Measurements from ENCODE around the gene ADGRD1.

ADGRD1 gene

DNA sequence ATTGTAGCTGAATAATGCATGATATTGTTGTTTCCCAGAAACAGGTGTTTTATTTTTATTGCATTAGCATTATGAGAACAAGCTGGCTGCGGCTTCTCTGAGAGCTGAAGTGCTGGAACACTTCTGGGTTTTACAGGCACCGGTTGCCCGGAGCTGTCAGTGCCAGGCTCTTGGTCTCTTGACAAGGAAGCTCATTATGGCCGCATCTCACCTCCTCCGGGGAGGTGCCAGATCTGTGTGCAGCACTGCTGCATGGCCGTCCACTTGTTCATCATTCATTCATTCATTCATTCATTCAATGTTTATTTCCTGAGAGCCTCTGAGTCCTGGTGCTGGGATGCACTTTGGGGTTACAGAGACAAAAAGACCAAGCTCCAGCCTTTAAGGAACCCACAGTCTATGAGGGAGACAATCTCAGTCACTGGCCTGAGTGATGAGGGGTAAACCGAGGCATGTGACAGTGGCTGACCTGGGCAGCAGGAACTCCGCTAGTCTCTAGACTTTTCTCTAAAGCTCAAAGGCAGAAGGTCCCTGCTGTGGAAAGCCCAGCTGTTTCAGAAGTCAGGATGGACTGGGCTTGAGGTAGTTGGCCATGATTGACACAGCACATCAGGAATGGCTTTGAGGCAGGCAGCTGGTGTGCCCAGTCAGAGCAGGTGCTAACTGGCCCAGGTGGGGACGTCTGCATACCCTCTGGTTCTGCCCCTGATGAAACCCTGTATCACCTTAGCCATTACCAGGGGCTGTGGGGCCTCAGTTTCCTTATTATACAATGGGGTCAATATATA lies 181.0 kb downstream of the ADGRD1 start:
- H3K23ac ChIP-seq (ENCODE audit: low read length), result no peak overlapping the region
- H2AFZ ChIP-seq (ENCODE audit: insufficient read depth, low read length, poor library complexity), result no peak overlapping the region
- no CpG with 5 or more reads among the region's 9 CpGs for WGBS (ENCODE audit: extremely low coverage, insufficient coverage, insufficient read length)
- no peak overlapping the region for H3K4ac ChIP-seq (ENCODE audit: low read depth, low read length)
- H2BK120ac ChIP-seq (ENCODE audit: insufficient read depth, low read length, poor library complexity), result no peak overlapping the region
- no peaks in the 10 kb centered on the region for H3K79me1 ChIP-seq (ENCODE audit: low read length)
- no peak overlapping the region for H3K9ac ChIP-seq (ENCODE audit: low read length)
- H3K18ac ChIP-seq (ENCODE audit: low read length), result no peak overlapping the region
- H3K27me3 ChIP-seq (ENCODE audit: insufficient read depth, low read length), result no peaks in the 10 kb centered on the region
- no peak overlapping the region for H4K12ac ChIP-seq (ENCODE audit: low read depth, low read length)
- H4K8ac ChIP-seq (ENCODE audit: low read depth, low read length), result no peak overlapping the region
- no peak overlapping the region for H2BK12ac ChIP-seq (ENCODE audit: low read length)
- no peak overlapping the region for H3K27ac ChIP-seq (ENCODE audit: low read depth, low read length)
- no peak overlapping the region for H4K91ac ChIP-seq (ENCODE audit: low read depth, low read length)
- DNase-seq, result no peak
- H2BK5ac ChIP-seq (ENCODE audit: low read depth, low read length, poor library complexity), result no peak overlapping the region
- no peak overlapping the region for H3K4me2 ChIP-seq (ENCODE audit: low read length)
- H3K4me3 ChIP-seq (ENCODE audit: low read depth, low read length), result no peak overlapping the region
- peaks cover 3% of the 10 kb centered on the region for H3K9me3 ChIP-seq (ENCODE audit: insufficient read depth, low read depth, low read length)
- H2AK5ac ChIP-seq (ENCODE audit: low read length), result no peak overlapping the region
- no peak overlapping the region for H3K14ac ChIP-seq (ENCODE audit: low read length)
- no peaks in the 10 kb centered on the region for H3K79me2 ChIP-seq (ENCODE audit: control insufficient read depth, insufficient read depth, low read length, poor library complexity)
- H3K4me1 ChIP-seq (ENCODE audit: control insufficient read depth in 1 of 2, insufficient read depth in 2 of 2, low read length in 2 of 2), result no peaks in the 10 kb centered on the region
- H3K36me3 ChIP-seq (ENCODE audit: control insufficient read depth in 1 of 2, insufficient read depth in 2 of 2, low read length in 2 of 2), result no peaks in the 10 kb centered on the region

- no peak overlapping the region for H4K8ac ChIP-seq (ENCODE audit: low read depth, low read length)
- WGBS (ENCODE audit: extremely low coverage, insufficient coverage, insufficient read length), result no CpG with 5 or more reads among the region's 13 CpGs
- H4K91ac ChIP-seq (ENCODE audit: low read depth, low read length), result no peak overlapping the region
- H2AK5ac ChIP-seq (ENCODE audit: low read length), result no peak overlapping the region
- peaks cover 2% of the 10 kb centered on the region for H3K9me3 ChIP-seq (ENCODE audit: insufficient read depth, low read depth, low read length)
- no peak overlapping the region for H3K4me2 ChIP-seq (ENCODE audit: low read length)
- no peak overlapping the region for H3K23ac ChIP-seq (ENCODE audit: low read length)
- no peaks in the 10 kb centered on the region for H3K4me1 ChIP-seq (ENCODE audit: control insufficient read depth in 1 of 2, insufficient read depth in 2 of 2, low read length in 2 of 2)
- H2BK5ac ChIP-seq (ENCODE audit: low read depth, low read length, poor library complexity), result no peak overlapping the region
- no peak overlapping the region for H4K12ac ChIP-seq (ENCODE audit: low read depth, low read length)
- H3K4me3 ChIP-seq (ENCODE audit: low read depth, low read length), result no peak overlapping the region
- no peaks in the 10 kb centered on the region for H3K27me3 ChIP-seq (ENCODE audit: insufficient read depth, low read length)
- H3K27ac ChIP-seq (ENCODE audit: low read depth, low read length), result no peak overlapping the region
- H3K14ac ChIP-seq (ENCODE audit: low read length), result no peak overlapping the region
- no peak overlapping the region for H3K9ac ChIP-seq (ENCODE audit: low read length)
- H3K36me3 ChIP-seq (ENCODE audit: control insufficient read depth in 1 of 2, insufficient read depth in 2 of 2, low read length in 2 of 2), result no peaks in the 10 kb centered on the region
- H3K18ac ChIP-seq (ENCODE audit: low read length), result no peak overlapping the region
- no peak for DNase-seq
- no peak overlapping the region for H2BK120ac ChIP-seq (ENCODE audit: insufficient read depth, low read length, poor library complexity)
- H2AFZ ChIP-seq (ENCODE audit: insufficient read depth, low read length, poor library complexity), result no peak overlapping the region
- H3K4ac ChIP-seq (ENCODE audit: low read depth, low read length), result no peak overlapping the region
- H3K79me2 ChIP-seq (ENCODE audit: control insufficient read depth, insufficient read depth, low read length, poor library complexity), result no peaks in the 10 kb centered on the region
- H3K79me1 ChIP-seq (ENCODE audit: low read length), result no peaks in the 10 kb centered on the region
- no peak overlapping the region for H2BK12ac ChIP-seq (ENCODE audit: low read length)
These were observed 181.6 kb downstream of the ADGRD1 start for GRCh38 chr12:131135311-131135785.

- no CpG with 5 or more reads among the region's 19 CpGs for WGBS (ENCODE audit: extremely low coverage, insufficient coverage, insufficient read length)
- no peak overlapping the region for H2BK120ac ChIP-seq (ENCODE audit: insufficient read depth, low read length, poor library complexity)
- no peak overlapping the region for H2BK12ac ChIP-seq (ENCODE audit: low read length)
These were observed 182.3 kb downstream of the ADGRD1 start for GRCh38 chr12:131135786-131136538.

GRCh38 chr12:131136539-131136872 lies 182.8 kb downstream of the ADGRD1 start:
- Histone ChIP-seq H3K4me1 (ENCODE audit: control insufficient read depth in 1 of 2, insufficient read depth in 2 of 2, low read length in 2 of 2) (no peaks in the 10 kb centered on the region), H3K79me2 (ENCODE audit: control insufficient read depth, insufficient read depth, low read length, poor library complexity) (no peaks in the 10 kb centered on the region)

More at GRCh38 chr12:131135786-131136538, 182.3 kb downstream of the ADGRD1 start:
- Histone ChIP-seq H3K18ac (ENCODE audit: low read length) (no peak overlapping the region), H2AFZ (ENCODE audit: insufficient read depth, low read length, poor library complexity) (no peak overlapping the region), H3K79me1 (ENCODE audit: low read length) (no peaks in the 10 kb centered on the region), H4K12ac (ENCODE audit: low read depth, low read length) (no peak overlapping the region), H3K27ac (ENCODE audit: low read depth, low read length) (no peak overlapping the region), H4K8ac (ENCODE audit: low read depth, low read length) (no peak overlapping the region), H3K9me3 (ENCODE audit: insufficient read depth, low read depth, low read length) (no peaks in the 10 kb centered on the region), H3K4me2 (ENCODE audit: low read length) (no peak overlapping the region), H3K27me3 (ENCODE audit: insufficient read depth, low read length) (no peaks in the 10 kb centered on the region), H2AK5ac (ENCODE audit: low read length) (no peak overlapping the region), H3K23ac (ENCODE audit: low read length) (no peak overlapping the region), H2BK5ac (ENCODE audit: low read depth, low read length, poor library complexity) (no peak overlapping the region), H3K9ac (ENCODE audit: low read length) (no peak overlapping the region), H3K36me3 (ENCODE audit: control insufficient read depth in 1 of 2, insufficient read depth in 2 of 2, low read length in 2 of 2) (no peaks in the 10 kb centered on the region), H3K4me3 (ENCODE audit: low read depth, low read length) (no peak overlapping the region), H3K4ac (ENCODE audit: low read depth, low read length) (no peak overlapping the region), H3K79me2 (ENCODE audit: control insufficient read depth, insufficient read depth, low read length, poor library complexity) (no peaks in the 10 kb centered on the region), H4K91ac (ENCODE audit: low read depth, low read length) (no peak overlapping the region), H3K14ac (ENCODE audit: low read length) (no peak overlapping the region), H3K4me1 (ENCODE audit: control insufficient read depth in 1 of 2, insufficient read depth in 2 of 2, low read length in 2 of 2) (no peaks in the 10 kb centered on the region)
- no peak for DNase-seq

More at GRCh38 chr12:131136539-131136872, 182.8 kb downstream of the ADGRD1 start:
- no peak overlapping the region for H3K27ac ChIP-seq (ENCODE audit: low read depth, low read length)
- no peak overlapping the region for H2AFZ ChIP-seq (ENCODE audit: insufficient read depth, low read length, poor library complexity)
- no peak overlapping the region for H3K18ac ChIP-seq (ENCODE audit: low read length)
- H3K23ac ChIP-seq (ENCODE audit: low read length), result no peak overlapping the region
- WGBS (ENCODE audit: extremely low coverage, insufficient coverage, insufficient read length), result no CpG with 5 or more reads among the region's 13 CpGs
- H4K8ac ChIP-seq (ENCODE audit: low read depth, low read length), result no peak overlapping the region
- H2BK12ac ChIP-seq (ENCODE audit: low read length), result no peak overlapping the region
- H2BK5ac ChIP-seq (ENCODE audit: low read depth, low read length, poor library complexity), result no peak overlapping the region
- H2AK5ac ChIP-seq (ENCODE audit: low read length), result no peak overlapping the region
- H4K91ac ChIP-seq (ENCODE audit: low read depth, low read length), result no peak overlapping the region
- H3K27me3 ChIP-seq (ENCODE audit: insufficient read depth, low read length), result no peaks in the 10 kb centered on the region
- H4K12ac ChIP-seq (ENCODE audit: low read depth, low read length), result no peak overlapping the region
- H3K9ac ChIP-seq (ENCODE audit: low read length), result no peak overlapping the region
- H3K79me1 ChIP-seq (ENCODE audit: low read length), result no peaks in the 10 kb centered on the region
- no peak overlapping the region for H3K4ac ChIP-seq (ENCODE audit: low read depth, low read length)
- H3K14ac ChIP-seq (ENCODE audit: low read length), result no peak overlapping the region
- H2BK120ac ChIP-seq (ENCODE audit: insufficient read depth, low read length, poor library complexity), result no peak overlapping the region
- no peaks in the 10 kb centered on the region for H3K9me3 ChIP-seq (ENCODE audit: insufficient read depth, low read depth, low read length)
- no peak overlapping the region for H3K4me2 ChIP-seq (ENCODE audit: low read length)
- H3K4me3 ChIP-seq (ENCODE audit: low read depth, low read length), result no peak overlapping the region
- DNase-seq, result no peak
- H3K36me3 ChIP-seq (ENCODE audit: control insufficient read depth in 1 of 2, insufficient read depth in 2 of 2, low read length in 2 of 2), result no peaks in the 10 kb centered on the region

All from trophoblast cell (in vitro differentiated cells and primary cell).